ENCODE data around the gene CNOT11. TPM values are rescaled to one million over a fixed set of nuclear protein-coding genes. Genes with fewer than 3 reads are reported as not detected.

Gene CNOT11
- total and polyA plus RNA-seq, 2 of the 13 experiments (the other 11 are each of a cell fraction or from before 2014, with no cell fraction given), result 114 to 209 TPM

DNA sequence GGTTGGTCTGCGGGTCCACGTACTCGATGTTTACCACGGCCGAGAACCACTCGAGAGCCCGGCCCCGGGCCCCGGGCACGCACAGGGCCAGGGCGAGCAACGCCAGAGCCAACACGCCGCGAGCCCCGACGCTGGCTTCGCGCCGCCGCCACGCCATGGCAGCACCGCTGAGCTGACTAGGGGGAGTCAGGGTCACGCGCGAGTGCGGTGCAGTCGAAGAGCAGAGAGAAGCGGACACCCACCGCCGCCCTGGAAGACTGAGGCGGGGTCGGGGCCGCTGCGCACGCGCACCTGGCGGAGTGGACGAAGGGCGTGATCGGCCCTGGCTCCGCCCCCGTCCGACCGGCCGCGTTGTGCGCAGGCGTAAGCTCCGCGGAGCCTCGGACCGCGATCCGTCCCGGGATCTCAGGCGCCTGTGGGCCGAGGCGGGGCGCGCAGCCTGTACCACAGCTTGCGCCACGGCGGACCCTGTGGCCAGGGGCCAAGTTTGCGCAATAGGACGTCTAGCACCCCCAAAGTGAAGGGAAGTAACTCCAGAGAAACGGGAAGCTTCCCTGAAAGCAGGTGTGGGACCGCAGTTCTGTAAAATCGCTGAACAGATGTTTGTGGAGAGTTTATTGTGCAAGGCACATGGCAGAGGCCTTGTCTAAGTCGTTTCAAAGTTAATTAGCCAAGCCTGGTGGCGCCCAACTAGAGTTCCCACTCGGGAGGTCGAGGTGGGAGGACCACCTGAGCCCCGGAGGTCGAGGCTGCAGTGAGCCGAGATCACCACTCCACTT lies 55.9 kb downstream of the CNOT11 start, which contains the start of gene RNF149 (continued):
- TF ChIP-seq ISX (CRISPR knock-in tag; conservative IDR thresholded peaks at IDR 0.05) (peak; percentile 29; the same call in 1 of the 2 replicates), ISL2 (CRISPR knock-in tag; IDR thresholded peaks at IDR 0.05) (peak; percentile 91), ZNF101 (CRISPR knock-in tag; IDR thresholded peaks at IDR 0.05; ENCODE audit: borderline replicate concordance, low read depth) (peak; percentile 92; the same call in 1 of the 2 replicates), HES4 (CRISPR knock-in tag; IDR thresholded peaks at IDR 0.05; ENCODE audit: borderline replicate concordance) (peak; percentile 76; the same call in 1 of the 2 replicates), ZSCAN31 (CRISPR knock-in tag; IDR thresholded peaks at IDR 0.05; ENCODE audit: low read depth) (peak; percentile 79), ZNF251 (CRISPR knock-in tag; IDR thresholded peaks at IDR 0.05) (no peak; the same call in 1 of the 2 replicates), ZFP62 (CRISPR knock-in tag; IDR thresholded peaks at IDR 0.05) (no peak), MLLT10 (CRISPR knock-in tag; IDR thresholded peaks at IDR 0.05) (no peak), ARNT (IDR thresholded peaks at IDR 0.05) (no peak), HNF4A (CRISPR knock-in tag; IDR thresholded peaks at IDR 0.05) (peak; percentile 98), ZNF761 (CRISPR knock-in tag; conservative IDR thresholded peaks at IDR 0.05) (peak; percentile 93), KAT7 (CRISPR knock-in tag; IDR thresholded peaks at IDR 0.05; ENCODE audit: borderline replicate concordance) (peak; percentile 95; the same call in 1 of the 2 replicates), ZNF335 (CRISPR knock-in tag; IDR thresholded peaks at IDR 0.05) (peak; percentile 75; the same call in 1 of the 2 replicates), ZFX (CRISPR knock-in tag; IDR thresholded peaks at IDR 0.05; ENCODE audit: low read depth) (peak; percentile 97), KDM3A (CRISPR knock-in tag; IDR thresholded peaks at IDR 0.05; ENCODE audit: low read depth) (peak; percentile 76; the same call in 1 of the 2 replicates)
- TF ChIP-seq, protein P1, sequence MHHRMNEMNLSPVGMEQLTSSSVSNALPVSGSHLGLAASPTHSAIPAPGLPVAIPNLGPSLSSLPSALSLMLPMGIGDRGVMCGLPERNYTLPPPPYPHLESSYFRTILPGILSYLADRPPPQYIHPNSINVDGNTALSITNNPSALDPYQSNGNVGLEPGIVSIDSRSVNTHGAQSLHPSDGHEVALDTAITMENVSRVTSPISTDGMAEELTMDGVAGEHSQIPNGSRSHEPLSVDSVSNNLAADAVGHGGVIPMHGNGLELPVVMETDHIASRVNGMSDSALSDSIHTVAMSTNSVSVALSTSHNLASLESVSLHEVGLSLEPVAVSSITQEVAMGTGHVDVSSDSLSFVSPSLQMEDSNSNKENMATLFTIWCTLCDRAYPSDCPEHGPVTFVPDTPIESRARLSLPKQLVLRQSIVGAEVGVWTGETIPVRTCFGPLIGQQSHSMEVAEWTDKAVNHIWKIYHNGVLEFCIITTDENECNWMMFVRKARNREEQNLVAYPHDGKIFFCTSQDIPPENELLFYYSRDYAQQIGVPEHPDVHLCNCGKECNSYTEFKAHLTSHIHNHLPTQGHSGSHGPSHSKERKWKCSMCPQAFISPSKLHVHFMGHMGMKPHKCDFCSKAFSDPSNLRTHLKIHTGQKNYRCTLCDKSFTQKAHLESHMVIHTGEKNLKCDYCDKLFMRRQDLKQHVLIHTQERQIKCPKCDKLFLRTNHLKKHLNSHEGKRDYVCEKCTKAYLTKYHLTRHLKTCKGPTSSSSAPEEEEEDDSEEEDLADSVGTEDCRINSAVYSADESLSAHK (CRISPR knock-in tag; IDR thresholded peaks at IDR 0.05; ENCODE audit: borderline replicate concordance), result no peak
- TF ChIP-seq, protein P2, sequence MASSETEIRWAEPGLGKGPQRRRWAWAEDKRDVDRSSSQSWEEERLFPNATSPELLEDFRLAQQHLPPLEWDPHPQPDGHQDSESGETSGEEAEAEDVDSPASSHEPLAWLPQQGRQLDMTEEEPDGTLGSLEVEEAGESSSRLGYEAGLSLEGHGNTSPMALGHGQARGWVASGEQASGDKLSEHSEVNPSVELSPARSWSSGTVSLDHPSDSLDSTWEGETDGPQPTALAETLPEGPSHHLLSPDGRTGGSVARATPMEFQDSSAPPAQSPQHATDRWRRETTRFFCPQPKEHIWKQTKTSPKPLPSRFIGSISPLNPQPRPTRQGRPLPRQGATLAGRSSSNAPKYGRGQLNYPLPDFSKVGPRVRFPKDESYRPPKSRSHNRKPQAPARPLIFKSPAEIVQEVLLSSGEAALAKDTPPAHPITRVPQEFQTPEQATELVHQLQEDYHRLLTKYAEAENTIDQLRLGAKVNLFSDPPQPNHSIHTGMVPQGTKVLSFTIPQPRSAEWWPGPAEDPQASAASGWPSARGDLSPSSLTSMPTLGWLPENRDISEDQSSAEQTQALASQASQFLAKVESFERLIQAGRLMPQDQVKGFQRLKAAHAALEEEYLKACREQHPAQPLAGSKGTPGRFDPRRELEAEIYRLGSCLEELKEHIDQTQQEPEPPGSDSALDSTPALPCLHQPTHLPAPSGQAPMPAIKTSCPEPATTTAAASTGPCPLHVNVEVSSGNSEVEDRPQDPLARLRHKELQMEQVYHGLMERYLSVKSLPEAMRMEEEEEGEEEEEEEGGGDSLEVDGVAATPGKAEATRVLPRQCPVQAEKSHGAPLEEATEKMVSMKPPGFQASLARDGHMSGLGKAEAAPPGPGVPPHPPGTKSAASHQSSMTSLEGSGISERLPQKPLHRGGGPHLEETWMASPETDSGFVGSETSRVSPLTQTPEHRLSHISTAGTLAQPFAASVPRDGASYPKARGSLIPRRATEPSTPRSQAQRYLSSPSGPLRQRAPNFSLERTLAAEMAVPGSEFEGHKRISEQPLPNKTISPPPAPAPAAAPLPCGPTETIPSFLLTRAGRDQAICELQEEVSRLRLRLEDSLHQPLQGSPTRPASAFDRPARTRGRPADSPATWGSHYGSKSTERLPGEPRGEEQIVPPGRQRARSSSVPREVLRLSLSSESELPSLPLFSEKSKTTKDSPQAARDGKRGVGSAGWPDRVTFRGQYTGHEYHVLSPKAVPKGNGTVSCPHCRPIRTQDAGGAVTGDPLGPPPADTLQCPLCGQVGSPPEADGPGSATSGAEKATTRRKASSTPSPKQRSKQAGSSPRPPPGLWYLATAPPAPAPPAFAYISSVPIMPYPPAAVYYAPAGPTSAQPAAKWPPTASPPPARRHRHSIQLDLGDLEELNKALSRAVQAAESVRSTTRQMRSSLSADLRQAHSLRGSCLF (CRISPR knock-in tag; IDR thresholded peaks at IDR 0.05; ENCODE audit: borderline replicate concordance), result peak; percentile 39; the same call in 1 of the 2 replicates
- TF ChIP-seq, protein P3, sequence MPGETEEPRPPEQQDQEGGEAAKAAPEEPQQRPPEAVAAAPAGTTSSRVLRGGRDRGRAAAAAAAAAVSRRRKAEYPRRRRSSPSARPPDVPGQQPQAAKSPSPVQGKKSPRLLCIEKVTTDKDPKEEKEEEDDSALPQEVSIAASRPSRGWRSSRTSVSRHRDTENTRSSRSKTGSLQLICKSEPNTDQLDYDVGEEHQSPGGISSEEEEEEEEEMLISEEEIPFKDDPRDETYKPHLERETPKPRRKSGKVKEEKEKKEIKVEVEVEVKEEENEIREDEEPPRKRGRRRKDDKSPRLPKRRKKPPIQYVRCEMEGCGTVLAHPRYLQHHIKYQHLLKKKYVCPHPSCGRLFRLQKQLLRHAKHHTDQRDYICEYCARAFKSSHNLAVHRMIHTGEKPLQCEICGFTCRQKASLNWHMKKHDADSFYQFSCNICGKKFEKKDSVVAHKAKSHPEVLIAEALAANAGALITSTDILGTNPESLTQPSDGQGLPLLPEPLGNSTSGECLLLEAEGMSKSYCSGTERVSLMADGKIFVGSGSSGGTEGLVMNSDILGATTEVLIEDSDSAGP (CRISPR knock-in tag; IDR thresholded peaks at IDR 0.05; ENCODE audit: borderline replicate concordance), result peak; percentile 93
- TF ChIP-seq, protein P4, sequence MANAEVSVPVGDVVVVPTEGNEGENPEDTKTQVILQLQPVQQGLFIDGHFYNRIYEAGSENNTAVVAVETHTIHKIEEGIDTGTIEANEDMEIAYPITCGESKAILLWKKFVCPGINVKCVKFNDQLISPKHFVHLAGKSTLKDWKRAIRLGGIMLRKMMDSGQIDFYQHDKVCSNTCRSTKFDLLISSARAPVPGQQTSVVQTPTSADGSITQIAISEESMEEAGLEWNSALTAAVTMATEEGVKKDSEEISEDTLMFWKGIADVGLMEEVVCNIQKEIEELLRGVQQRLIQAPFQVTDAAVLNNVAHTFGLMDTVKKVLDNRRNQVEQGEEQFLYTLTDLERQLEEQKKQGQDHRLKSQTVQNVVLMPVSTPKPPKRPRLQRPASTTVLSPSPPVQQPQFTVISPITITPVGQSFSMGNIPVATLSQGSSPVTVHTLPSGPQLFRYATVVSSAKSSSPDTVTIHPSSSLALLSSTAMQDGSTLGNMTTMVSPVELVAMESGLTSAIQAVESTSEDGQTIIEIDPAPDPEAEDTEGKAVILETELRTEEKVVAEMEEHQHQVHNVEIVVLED (CRISPR knock-in tag; IDR thresholded peaks at IDR 0.05; ENCODE audit: borderline replicate concordance), result peak; percentile 77

Measured in HepG2 (cell line).